GM12873 (cell line): ENCODE results near the gene DSC3.

Source experiments
- TF ChIP-seq, protein P1 (sequence below): IDR thresholded peaks from 2 replicates; pipeline ENCODE4 v1.5.1; 2012; ENCODE audit warnings: low read depth, mild to moderate bottlenecking, moderate library complexity, low read length, control low read depth; ENCODE audit not compliant: insufficient read depth; ENCODE audit errors: missing control alignments

Gene DSC3

DNA sequence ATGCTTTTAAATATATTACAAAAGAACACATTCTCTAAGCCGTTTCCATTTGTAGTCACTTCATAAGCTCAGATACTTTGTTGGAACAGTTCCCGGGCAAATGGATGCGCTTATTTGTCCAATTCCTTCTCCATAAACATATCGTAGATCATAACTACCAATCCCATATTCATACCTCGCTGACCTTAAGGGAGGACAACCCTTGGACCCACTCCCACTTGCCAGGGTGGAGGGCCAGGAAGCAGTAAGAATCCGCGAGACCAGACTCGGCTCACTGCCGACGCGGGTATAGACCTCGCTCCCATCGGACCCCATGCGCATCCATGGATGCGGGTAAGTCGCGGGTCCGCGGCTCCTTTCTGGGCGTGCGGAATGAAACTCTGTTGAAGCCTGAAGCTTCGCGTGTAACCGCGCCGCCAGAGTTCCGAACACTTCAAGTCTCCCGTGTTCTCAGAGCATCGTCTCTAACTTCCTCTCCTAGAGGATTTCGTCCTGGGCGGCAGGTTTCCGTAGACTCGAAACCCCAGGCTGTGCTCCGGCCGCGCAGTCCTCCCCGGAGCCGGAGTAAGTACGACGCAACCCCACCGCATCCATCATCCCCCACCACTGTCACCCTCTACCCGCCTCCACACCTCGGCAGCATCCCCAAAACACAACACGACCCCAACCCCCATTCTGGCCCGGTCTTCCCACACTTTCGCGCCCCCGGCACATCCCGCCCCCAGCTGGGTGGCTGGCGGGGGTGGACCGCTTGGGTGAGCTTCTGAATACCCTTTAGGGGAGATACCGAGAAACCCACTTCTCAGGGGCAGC, 1.1 kb downstream of the DSC3 start:
- TF ChIP-seq, protein P1, sequence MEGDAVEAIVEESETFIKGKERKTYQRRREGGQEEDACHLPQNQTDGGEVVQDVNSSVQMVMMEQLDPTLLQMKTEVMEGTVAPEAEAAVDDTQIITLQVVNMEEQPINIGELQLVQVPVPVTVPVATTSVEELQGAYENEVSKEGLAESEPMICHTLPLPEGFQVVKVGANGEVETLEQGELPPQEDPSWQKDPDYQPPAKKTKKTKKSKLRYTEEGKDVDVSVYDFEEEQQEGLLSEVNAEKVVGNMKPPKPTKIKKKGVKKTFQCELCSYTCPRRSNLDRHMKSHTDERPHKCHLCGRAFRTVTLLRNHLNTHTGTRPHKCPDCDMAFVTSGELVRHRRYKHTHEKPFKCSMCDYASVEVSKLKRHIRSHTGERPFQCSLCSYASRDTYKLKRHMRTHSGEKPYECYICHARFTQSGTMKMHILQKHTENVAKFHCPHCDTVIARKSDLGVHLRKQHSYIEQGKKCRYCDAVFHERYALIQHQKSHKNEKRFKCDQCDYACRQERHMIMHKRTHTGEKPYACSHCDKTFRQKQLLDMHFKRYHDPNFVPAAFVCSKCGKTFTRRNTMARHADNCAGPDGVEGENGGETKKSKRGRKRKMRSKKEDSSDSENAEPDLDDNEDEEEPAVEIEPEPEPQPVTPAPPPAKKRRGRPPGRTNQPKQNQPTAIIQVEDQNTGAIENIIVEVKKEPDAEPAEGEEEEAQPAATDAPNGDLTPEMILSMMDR, result no peak

DNA sequence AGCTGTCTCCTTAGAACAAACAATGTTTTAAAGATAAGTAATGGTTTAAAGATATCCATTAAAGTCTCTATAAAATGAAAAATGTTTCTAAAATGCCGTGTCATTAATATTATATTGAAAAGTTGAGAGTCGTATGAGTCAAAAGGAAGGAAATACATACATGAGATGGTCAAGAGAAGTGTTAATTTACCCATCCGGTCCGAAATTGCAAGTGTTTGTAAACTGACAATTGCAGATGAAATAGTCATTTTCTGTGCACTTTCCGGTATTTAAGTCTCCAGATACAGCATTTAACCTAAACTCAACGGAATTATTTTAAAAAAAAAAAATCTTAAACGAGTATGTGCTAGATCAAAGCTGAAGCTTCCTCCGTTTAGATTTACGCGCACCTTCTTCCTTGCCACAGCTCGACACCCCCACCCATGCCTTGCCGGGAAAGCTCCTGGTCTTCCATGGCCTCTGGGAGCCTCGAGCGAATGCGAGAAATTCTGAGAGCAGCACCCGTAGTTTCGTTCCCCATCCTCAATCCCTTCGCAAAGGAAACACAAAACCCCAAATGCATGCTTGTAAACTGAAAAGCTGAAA, 1.8 kb downstream of the DSC3 start:
- TF ChIP-seq, protein P1, result no peak

DNA sequence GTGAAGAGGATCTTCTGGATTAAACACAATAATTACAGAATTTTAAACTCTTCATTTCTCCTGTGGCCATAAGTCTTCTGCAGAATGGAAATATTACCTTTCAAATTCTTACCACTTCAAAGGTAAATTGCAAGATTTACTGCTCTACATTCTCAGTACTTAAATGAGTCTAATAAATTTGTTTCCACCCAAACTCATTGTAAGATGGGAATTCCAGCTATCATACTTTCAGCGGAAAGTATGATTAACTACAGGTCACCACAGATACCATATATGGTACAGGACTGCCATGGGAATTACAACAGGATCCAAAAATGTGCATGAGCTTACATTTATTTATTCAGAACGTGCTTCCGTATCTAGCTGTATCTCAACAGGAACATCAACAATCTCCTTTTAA, 3.1 kb downstream of the DSC3 start:
- TF ChIP-seq, protein P1, result no peak

DNA sequence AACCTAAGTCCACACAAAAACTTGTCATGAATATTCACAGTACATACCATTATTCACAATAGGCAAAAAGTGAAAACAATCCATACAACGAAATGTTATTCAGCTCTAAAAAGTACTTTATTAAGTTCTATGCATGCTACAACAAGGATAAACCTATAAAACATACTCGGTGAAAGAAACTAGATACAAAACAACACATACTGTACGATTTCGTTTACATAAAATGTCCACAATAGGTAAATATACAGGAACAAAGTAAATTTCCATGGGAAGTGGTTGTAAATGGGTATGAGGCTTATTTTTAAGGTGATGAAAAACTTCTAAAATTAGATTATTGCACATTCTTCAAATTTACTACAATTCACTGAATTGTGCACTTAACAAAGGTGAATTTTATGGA, 8.0 kb downstream of the DSC3 start:
- TF ChIP-seq, protein P1, result no peak

DNA sequence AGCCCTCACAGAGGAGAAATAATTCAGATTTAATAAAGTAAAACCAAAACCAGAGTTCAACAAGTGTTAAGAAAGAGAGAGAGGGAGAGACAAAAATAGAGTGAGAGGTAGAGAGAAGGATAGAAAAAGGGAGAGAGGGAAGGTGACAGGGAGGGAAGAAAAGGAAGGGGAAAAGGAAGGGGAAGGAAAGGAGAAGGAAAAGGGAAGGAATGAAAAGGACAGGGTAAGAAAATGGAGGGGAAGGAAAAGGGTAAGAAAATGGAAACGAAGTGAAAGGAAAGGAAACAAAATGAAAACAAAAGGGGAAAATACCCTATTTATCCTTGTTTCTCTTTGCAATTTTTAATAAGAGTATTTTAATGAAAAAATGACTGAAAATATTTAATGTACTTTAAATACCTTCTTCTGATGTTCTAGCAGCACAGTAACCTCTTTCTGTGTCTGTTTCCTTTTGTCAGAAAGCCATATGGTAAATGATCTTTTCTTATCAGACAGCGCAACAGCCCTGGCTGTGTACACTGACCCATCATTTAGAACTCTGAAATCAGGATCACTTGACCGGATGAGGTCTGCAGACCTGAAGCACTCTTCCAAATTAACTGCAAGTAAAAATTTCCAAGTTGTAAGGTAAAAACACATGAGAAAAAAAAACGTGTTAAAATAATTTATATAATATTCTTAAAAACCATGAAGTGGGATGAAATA, 11.8 kb downstream of the DSC3 start:
- TF ChIP-seq, protein P1, result no peak

DNA sequence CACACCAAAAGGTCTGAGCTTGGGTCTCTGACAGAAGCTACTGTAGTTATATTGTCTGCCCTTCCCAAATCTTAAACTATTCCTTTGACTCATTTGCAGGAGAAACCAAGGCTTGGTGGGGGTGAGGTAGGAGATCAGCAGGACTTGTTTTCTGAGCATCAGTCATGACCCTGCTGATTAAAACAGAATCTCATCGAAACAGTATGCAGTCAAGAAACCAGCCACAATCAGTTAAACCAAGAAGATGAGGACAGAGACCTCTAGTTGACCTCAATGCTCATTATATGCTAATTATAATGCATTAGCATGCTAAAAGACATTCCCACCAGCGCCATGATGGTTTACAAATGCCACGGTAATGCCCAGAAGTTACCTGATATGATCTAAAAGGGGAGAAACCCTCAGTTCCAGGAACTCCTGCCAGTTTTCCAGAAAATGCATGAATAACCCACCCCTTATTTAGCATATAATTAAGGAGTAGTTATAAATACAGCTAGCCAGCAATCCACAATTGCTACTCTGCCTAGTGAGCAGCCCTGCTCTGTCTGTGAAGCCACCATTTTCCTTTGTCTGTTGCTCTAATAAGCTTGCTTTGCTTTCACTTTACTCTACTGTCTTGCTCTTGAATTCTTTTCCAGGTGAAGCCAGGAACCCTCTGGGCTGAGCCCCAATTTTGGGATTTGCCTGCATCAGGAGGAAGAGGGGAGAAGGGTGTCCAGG, 26.7 kb downstream of the DSC3 start:
- TF ChIP-seq, protein P1, result no peak

DNA sequence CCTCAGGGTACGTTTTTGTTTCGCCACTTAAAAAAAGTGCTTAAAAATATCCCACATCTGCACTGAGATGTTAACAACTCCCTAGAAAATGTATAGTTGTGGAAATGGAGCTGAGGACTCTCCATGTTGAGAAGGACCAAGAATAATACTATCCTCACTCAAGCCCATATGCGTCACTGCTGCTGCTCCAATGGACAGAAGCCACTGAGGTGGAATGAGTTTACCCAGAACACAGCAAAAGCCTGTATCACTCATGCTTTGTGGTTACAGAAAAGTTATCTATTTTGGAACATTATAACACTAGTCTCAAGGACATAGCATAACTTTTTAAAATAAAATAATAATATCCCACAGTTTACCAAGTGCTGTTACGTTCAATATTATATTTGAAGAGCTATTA, 31.9 kb downstream of the DSC3 start:
- TF ChIP-seq, protein P1, result no peak
